Ovary (tissue), 1 donor: ENCODE data around the gene NCKIPSD.
"Not testable (repeated sequence)": the region's sequence is repeated elsewhere in the genome, so short reads cannot be mapped to it uniquely, and the experiment has no call there.

ENCODE experiments used
- EP300 ChIP-seq: sonication (generic); formaldehyde crosslinking; IDR thresholded peaks from one replicate; pipeline ENCODE4 v1.6.1; 2017; ENCODE audit warnings: antibody characterized with exemption
- POLR2A ChIP-seq: fragments of 450-650 bp; IDR thresholded peaks from one replicate; pipeline ENCODE4 v1.6.1; 2017; ENCODE audit warnings: antibody characterized with exemption, mild to moderate bottlenecking, moderate library complexity

GRCh38 chr3:48735075-48735767 is 49.5 kb upstream of the NCKIPSD start:
- not testable (repeated sequence) for TF ChIP-seq POLR2A, EP300
